Activated naive CD8-positive, alpha-beta T cell treated with anti-CD3 and anti-CD28 coated beads for 36 hours (primary cell): Measurements from ENCODE around the gene CLDN15. TPM values are rescaled to one million over a fixed set of nuclear protein-coding genes. Genes with fewer than 3 reads are reported as not detected.
A peak's percentile ranks its signal among the peaks of the same experiment; 100 is the strongest.

Experiments
- DNase-seq: peaks from one replicate; pipeline ENCODE4 v3.0.0; 2021
- H3K27ac Mint-ChIP-seq: one replicate; pipeline ENCODE4 v1.8.0; 2022; ENCODE audit warnings: mild to moderate bottlenecking, moderate library complexity, mixed read lengths
- H3K27me3 Mint-ChIP-seq: one replicate; pipeline ENCODE4 v1.8.0; 2022; ENCODE audit warnings: mild to moderate bottlenecking, mixed read lengths
- H3K36me3 Mint-ChIP-seq: one replicate; pipeline ENCODE4 v1.8.0; 2021; ENCODE audit warnings: mild to moderate bottlenecking, mixed read lengths
- H3K4me1 Mint-ChIP-seq: one replicate; pipeline ENCODE4 v1.8.0; 2021; ENCODE audit warnings: mixed read lengths
- H3K4me3 Mint-ChIP-seq: one replicate; pipeline ENCODE4 v1.8.0; 2022; ENCODE audit warnings: mild to moderate bottlenecking, moderate library complexity, mixed read lengths
- H3K9me3 Mint-ChIP-seq: one replicate; pipeline ENCODE4 v1.8.0; 2022; ENCODE audit warnings: mixed read lengths
- total RNA-seq, 2 experiments: library from RNA; stranded (reverse); gene quantifications; one replicate each; pipeline ENCODE4 v1.2.3, GENCODE V29; 2021

Gene CLDN15
- total RNA-seq, 2 experiments from 2014 or later = 12.8 to 13.3 TPM

DNA sequence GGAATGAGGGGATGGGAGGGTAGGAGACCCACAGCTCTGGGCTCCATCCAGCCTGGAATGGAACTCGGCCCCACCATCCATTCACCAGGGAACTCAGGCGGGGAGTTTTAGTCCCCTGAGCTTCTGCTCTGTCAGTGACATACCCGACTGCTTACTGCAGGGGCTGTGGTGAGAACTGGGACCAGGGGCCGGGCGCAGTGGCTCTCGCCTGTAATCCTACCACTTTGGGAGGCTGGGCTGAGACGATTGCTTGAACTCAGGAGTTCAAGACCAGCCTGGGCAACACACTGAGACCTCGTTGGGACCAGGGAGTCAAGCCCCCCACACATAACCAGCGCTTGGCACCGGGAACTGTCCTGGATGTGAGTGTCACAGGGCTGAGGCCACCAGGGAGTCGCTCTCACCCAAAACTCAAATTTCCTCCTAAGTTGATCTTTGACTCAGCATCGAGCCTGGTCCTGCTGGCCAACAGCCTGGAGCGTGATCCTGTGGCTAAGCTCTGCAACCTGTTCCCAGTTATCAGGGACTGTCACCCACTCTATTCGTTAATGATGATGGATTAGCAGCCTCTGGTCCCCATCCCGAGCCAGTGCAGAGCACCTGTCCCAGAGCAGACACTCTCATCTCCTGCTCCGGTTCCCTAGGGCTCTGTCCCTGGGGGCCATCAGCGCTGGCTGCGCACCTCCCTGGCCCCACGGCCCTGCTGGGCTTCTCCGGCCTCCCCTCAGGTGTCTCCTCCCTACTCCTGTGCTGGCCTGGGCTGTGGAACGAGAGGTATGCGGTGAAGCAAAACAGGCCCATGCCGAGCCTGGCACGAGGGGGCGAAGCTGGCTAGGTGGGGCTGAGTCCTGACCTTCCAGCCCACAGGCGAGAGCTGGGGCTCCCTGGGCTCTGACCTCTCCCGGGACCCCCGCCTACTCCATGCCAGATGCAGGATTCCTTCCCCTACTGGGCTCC is 902 bp upstream of the CLDN15 start:
- Mint-ChIP-seq H3K9me3 (no peaks in the 10 kb centered on the region), H3K4me1 (peaks cover 13% of the 10 kb centered on the region), H3K36me3 (peaks cover 4% of the 10 kb centered on the region), H3K4me3 (no peak overlapping the region), H3K27ac (no peak overlapping the region), H3K27me3 (no peaks in the 10 kb centered on the region)
- no peak for DNase-seq

GRCh38 chr7:101236292-101236835 is 1.2 kb downstream of the CLDN15 start:
- Mint-ChIP-seq H3K4me3 (no peak overlapping the region), H3K27me3 (no peaks in the 10 kb centered on the region), H3K4me1 (peaks cover 4% of the 10 kb centered on the region), H3K9me3 (no peaks in the 10 kb centered on the region), H3K27ac (no peak overlapping the region), H3K36me3 (peaks cover 3% of the 10 kb centered on the region)
- DNase-seq = no peak

DNA sequence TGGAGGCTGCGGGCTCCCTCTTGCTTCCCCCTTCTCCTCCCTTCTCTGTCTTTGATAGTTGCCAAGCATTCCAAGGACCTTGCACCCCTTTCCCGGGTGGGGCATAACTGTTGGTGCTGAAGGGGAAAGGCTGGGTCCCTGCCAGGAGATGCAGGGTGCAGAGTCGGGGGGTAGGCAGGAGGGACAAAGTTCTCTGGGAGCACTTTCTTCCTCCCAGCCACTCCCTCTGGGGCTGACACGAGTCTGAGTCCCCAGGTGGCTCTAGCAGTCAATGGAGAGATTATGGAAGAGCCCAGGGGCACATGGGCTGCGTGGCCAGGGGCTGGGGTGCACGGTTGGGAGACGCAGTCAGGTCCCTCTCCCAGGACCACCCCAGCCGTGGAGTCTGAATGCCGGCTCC is 2.1 kb downstream of the CLDN15 start:
- H3K9me3 Mint-ChIP-seq = no peaks in the 10 kb centered on the region
- H3K27ac Mint-ChIP-seq = no peak overlapping the region
- no peaks in the 10 kb centered on the region for H3K27me3 Mint-ChIP-seq
- H3K4me3 Mint-ChIP-seq = no peak overlapping the region
- DNase-seq = no peak
- peaks cover 2% of the 10 kb centered on the region for H3K4me1 Mint-ChIP-seq
- peaks cover 2% of the 10 kb centered on the region for H3K36me3 Mint-ChIP-seq

GRCh38 chr7:101235050-101235449 is 2.6 kb downstream of the CLDN15 start:
- H3K4me3 Mint-ChIP-seq = no peak overlapping the region
- H3K27ac Mint-ChIP-seq = no peak overlapping the region
- H3K9me3 Mint-ChIP-seq = no peaks in the 10 kb centered on the region
- H3K27me3 Mint-ChIP-seq = no peaks in the 10 kb centered on the region
- H3K4me1 Mint-ChIP-seq = peaks cover 2% of the 10 kb centered on the region
- peaks cover 2% of the 10 kb centered on the region for H3K36me3 Mint-ChIP-seq
- no peak for DNase-seq

GRCh38 chr7:101234636-101235035 is 3.0 kb downstream of the CLDN15 start:
- peak overlapping the region; percentile 45 for H3K27ac Mint-ChIP-seq
- DNase-seq = no peak
- peaks cover 2% of the 10 kb centered on the region for H3K36me3 Mint-ChIP-seq
- no peak overlapping the region for H3K4me3 Mint-ChIP-seq
- H3K4me1 Mint-ChIP-seq = peaks cover 2% of the 10 kb centered on the region
- no peaks in the 10 kb centered on the region for H3K27me3 Mint-ChIP-seq
- H3K9me3 Mint-ChIP-seq = no peaks in the 10 kb centered on the region

- peaks cover 2% of the 10 kb centered on the region for H3K36me3 Mint-ChIP-seq
- no peak overlapping the region for H3K4me3 Mint-ChIP-seq
- peaks cover 2% of the 10 kb centered on the region for H3K4me1 Mint-ChIP-seq
- H3K27ac Mint-ChIP-seq = no peak overlapping the region
- H3K9me3 Mint-ChIP-seq = no peaks in the 10 kb centered on the region
- no peak for DNase-seq
- no peaks in the 10 kb centered on the region for H3K27me3 Mint-ChIP-seq
These were observed 3.6 kb downstream of the CLDN15 start for GRCh38 chr7:101233907-101234547.

DNA sequence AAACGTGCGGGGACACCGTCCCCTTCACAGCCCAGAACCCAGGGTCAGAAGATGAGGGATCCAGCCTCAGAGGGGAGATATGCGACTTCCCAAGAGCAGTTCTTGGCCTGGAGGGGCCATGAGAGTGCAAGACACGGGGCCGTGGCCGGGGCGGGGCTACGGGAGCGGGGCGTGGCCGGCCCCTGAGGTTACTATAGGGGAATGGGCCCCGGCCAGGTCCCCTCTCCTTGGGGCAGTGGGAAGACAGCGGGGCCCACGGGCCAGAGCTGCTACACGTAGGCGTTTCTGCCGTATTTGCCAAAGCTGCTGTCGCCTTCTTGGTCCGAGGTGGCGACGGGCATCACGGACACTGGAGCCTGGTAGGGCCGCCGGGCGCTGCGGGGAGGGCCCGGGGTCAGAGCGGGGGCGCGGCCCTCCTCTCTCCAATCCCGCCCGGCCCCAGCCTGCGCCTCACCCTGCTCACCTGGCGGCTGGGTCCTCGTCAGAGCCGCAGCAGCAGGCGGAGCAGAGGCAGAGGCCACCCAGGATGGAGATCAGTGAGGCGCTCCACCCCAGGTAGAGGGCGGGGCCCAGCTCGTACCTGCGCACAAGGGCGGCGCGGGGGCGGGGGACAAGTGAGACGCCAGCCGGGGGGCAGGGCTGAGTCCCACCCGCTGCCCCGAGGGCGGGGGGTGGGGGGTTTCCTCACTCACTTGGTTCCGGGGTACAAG is 5.3 kb downstream of the CLDN15 start:
- H3K36me3 Mint-ChIP-seq = no peaks in the 10 kb centered on the region
- no peak overlapping the region for H3K4me3 Mint-ChIP-seq
- no peak for DNase-seq
- H3K27me3 Mint-ChIP-seq = no peaks in the 10 kb centered on the region
- no peaks in the 10 kb centered on the region for H3K4me1 Mint-ChIP-seq
- H3K9me3 Mint-ChIP-seq = no peaks in the 10 kb centered on the region
- no peak overlapping the region for H3K27ac Mint-ChIP-seq

GRCh38 chr7:101231644-101232043 is 6.0 kb downstream of the CLDN15 start:
- Mint-ChIP-seq H3K27ac (no peak overlapping the region), H3K4me3 (no peak overlapping the region), H3K27me3 (no peaks in the 10 kb centered on the region), H3K36me3 (no peaks in the 10 kb centered on the region), H3K9me3 (no peaks in the 10 kb centered on the region), H3K4me1 (no peaks in the 10 kb centered on the region)
- DNase-seq = no peak

GRCh38 chr7:101226721-101227120 is 10.9 kb downstream of the CLDN15 start:
- H3K4me3 Mint-ChIP-seq = no peak overlapping the region
- peaks cover 6% of the 10 kb centered on the region for H3K4me1 Mint-ChIP-seq
- H3K27me3 Mint-ChIP-seq = no peaks in the 10 kb centered on the region
- no peak for DNase-seq
- H3K9me3 Mint-ChIP-seq = no peaks in the 10 kb centered on the region
- H3K27ac Mint-ChIP-seq = no peak overlapping the region
- peaks cover 20% of the 10 kb centered on the region for H3K36me3 Mint-ChIP-seq

- Mint-ChIP-seq H3K27ac (no peak overlapping the region), H3K36me3 (peaks cover 20% of the 10 kb centered on the region), H3K27me3 (no peaks in the 10 kb centered on the region), H3K9me3 (no peaks in the 10 kb centered on the region), H3K4me1 (peaks cover 6% of the 10 kb centered on the region), H3K4me3 (no peak overlapping the region)
- DNase-seq = no peak
These were observed 12.0 kb downstream of the CLDN15 start for GRCh38 chr7:101225650-101226049.

GRCh38 chr7:101223528-101223927 is 14.1 kb downstream of the CLDN15 start:
- no peak overlapping the region for H3K4me3 Mint-ChIP-seq
- H3K27me3 Mint-ChIP-seq = no peaks in the 10 kb centered on the region
- H3K27ac Mint-ChIP-seq = no peak overlapping the region
- H3K9me3 Mint-ChIP-seq = no peaks in the 10 kb centered on the region
- H3K4me1 Mint-ChIP-seq = peaks cover 22% of the 10 kb centered on the region
- no peak for DNase-seq
- H3K36me3 Mint-ChIP-seq = peaks cover 20% of the 10 kb centered on the region

DNA sequence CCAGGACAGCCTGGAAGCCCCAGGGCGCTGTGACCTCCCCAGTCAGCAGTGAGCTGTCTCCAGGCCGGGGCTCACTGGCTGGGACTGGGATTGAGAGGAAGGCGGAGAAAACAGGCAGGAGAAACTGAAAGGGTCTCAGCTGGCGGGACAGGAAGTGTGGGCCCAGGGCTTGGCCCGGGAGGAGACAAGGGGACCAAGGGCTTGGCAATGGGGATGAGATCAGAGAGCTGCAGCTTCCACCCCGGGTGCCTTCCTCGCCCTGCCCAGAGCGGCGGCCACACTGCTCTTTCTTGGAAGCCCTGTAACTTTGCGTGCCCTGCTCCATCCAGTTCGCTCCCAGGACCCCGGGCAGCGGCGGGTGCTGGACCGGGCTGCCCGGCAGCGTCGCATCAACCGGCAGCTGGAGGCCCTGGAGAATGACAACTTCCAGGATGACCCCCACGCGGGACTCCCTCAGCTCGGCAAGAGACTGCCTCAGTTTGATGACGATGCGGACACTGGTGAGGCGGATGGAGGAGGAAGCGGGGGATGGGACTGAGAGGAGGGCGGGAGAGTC is 15.2 kb downstream of the CLDN15 start:
- Mint-ChIP-seq H3K4me1 (peaks cover 25% of the 10 kb centered on the region), H3K36me3 (peaks cover 20% of the 10 kb centered on the region), H3K27me3 (no peaks in the 10 kb centered on the region), H3K27ac (no peak overlapping the region), H3K4me3 (no peak overlapping the region), H3K9me3 (no peaks in the 10 kb centered on the region)
- no peak for DNase-seq

DNA sequence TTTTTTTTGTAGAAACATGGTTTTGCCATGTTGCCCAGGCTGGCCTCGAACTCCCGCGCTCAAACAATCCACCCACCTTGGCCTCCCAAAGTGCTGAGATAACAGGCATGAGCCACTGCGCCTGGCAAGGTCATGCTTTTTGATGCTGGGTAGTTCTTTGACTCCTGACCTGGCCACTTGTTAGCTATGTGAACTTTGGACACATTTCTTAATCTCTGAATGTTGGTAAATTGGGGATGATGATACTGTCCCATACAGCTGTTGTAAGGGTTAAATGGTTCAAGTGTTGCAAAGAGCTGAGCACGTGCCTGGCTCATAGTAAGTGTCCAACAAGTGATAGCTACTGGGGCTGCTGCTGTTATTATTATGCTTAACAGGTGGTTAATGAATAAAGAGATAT is 17.3 kb downstream of the CLDN15 start:
- no peaks in the 10 kb centered on the region for H3K27me3 Mint-ChIP-seq
- no peak overlapping the region for H3K4me3 Mint-ChIP-seq
- no peaks in the 10 kb centered on the region for H3K9me3 Mint-ChIP-seq
- no peak overlapping the region for H3K27ac Mint-ChIP-seq
- peaks cover 33% of the 10 kb centered on the region for H3K4me1 Mint-ChIP-seq
- H3K36me3 Mint-ChIP-seq = peaks cover 26% of the 10 kb centered on the region
- DNase-seq = no peak

DNA sequence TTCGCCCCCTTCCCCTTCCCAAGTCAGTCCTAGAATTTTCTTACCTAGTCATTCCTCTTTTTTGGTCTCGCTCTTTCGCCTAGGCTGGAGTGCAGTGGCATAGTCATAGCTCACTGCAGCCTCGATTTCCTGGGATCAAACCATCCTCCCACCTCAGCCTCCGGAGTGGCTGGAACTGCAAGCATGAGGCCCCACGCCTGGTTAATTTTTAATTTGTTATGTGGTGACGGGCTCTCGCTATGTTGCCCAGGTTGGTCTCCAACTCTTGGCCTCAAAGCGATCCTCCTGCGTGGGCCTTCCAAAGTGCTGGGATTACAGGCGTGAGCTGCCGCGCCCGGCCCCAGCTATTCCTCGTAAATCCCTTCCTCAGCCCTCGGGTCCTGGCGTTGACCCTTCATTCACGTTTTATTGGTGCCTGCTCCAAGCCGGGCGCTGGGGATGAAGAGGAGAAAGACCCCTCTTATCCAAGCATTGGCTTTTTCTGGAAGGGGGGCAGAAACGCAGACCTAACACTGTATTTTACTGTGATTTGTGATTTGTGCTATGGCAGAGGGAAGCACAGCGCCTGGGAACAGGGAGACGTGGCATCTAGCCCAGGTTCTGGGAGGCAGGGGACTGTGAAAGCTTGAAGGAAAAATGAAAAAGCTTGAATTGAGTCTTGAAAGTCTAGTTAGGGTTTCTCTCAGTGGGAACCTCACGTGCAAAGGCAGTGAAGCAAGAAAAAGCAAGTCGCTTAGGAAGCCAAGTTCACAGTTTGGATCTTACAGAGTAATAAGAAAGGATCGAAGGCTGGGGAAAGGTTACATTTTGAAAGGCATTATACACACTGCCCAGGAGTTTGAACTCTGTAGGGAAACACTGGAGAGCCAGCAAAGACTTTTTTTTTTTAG is 19.1 kb downstream of the CLDN15 start:
- peak overlapping the region; percentile 94 for H3K4me3 Mint-ChIP-seq
- DNase-seq = no peak
- peak overlapping the region; percentile 82 for H3K27ac Mint-ChIP-seq
- H3K36me3 Mint-ChIP-seq = peaks cover 21% of the 10 kb centered on the region
- H3K4me1 Mint-ChIP-seq = peaks cover 33% of the 10 kb centered on the region
- H3K9me3 Mint-ChIP-seq = no peaks in the 10 kb centered on the region
- H3K27me3 Mint-ChIP-seq = no peaks in the 10 kb centered on the region
